ENCODE results near the gene UBE2D4. TPM values are rescaled to one million over a fixed set of nuclear protein-coding genes. Genes with fewer than 3 reads are reported as not detected.

UBE2D4 gene
- total RNA-seq, 1 donor from 2014 or later: 11.4 TPM

DNA sequence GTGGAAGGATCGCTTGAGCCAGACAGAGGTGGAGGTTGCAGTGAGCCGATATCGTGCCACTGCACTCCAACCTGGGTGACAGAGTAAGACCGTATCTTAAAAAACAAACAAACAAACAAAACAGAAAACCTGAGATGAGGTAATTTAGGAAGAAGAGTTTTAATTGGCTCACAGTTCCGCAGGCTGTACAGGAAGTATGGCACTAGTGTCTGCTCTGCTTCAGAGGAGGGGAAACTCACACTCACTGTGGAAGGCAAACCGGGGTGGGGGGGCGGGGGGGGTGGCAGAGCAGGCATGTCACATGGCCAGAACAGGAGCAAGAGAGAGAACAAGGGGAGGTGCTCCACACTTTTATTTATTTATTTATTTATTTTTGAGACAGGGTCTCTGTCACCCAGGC lies 5.1 kb downstream of the UBE2D4 start:
- Mint-ChIP-seq H3K36me3 (no peaks in the 10 kb centered on the region), H3K4me3 (no peak overlapping the region), H3K9me3 (no peaks in the 10 kb centered on the region), H3K27ac (no peak overlapping the region), H3K4me1 (ENCODE audit: unreplicated experiment) (no peaks in the 10 kb centered on the region), H3K27me3 (no peaks in the 10 kb centered on the region)
- TF ChIP-seq CTCF (conservative IDR thresholded peaks at IDR 0.05): no peak
- DNase-seq (ENCODE audit: extremely low spot score, unreplicated experiment): no peak

GRCh38 chr7:43933902-43934560 lies 7.8 kb downstream of the UBE2D4 start:
- no peaks in the 10 kb centered on the region for H3K9me3 Mint-ChIP-seq
- H3K4me3 Mint-ChIP-seq: no peak overlapping the region
- no peak overlapping the region for H3K27ac Mint-ChIP-seq
- no peaks in the 10 kb centered on the region for H3K36me3 Mint-ChIP-seq
- no peak for TF ChIP-seq CTCF (conservative IDR thresholded peaks at IDR 0.05)
- H3K27me3 Mint-ChIP-seq: no peaks in the 10 kb centered on the region
- H3K4me1 Mint-ChIP-seq (ENCODE audit: unreplicated experiment): no peaks in the 10 kb centered on the region
- DNase-seq (ENCODE audit: extremely low spot score, unreplicated experiment): no peak

GRCh38 chr7:43937444-43937843 lies 11.2 kb downstream of the UBE2D4 start:
- H3K4me3 Mint-ChIP-seq: no peak overlapping the region
- no peaks in the 10 kb centered on the region for H3K4me1 Mint-ChIP-seq (ENCODE audit: unreplicated experiment)
- no peak for TF ChIP-seq CTCF (conservative IDR thresholded peaks at IDR 0.05)
- no peak for DNase-seq (ENCODE audit: extremely low spot score, unreplicated experiment)
- no peak overlapping the region for H3K27ac Mint-ChIP-seq
- no peaks in the 10 kb centered on the region for H3K36me3 Mint-ChIP-seq
- H3K9me3 Mint-ChIP-seq: no peaks in the 10 kb centered on the region
- H3K27me3 Mint-ChIP-seq: no peaks in the 10 kb centered on the region

GRCh38 chr7:43938892-43939482 lies 12.8 kb downstream of the UBE2D4 start:
- Mint-ChIP-seq H3K9me3 (no peaks in the 10 kb centered on the region), H3K27ac (no peak overlapping the region), H3K36me3 (no peaks in the 10 kb centered on the region), H3K4me1 (ENCODE audit: unreplicated experiment) (no peaks in the 10 kb centered on the region), H3K4me3 (no peak overlapping the region), H3K27me3 (no peaks in the 10 kb centered on the region)
- TF ChIP-seq CTCF (conservative IDR thresholded peaks at IDR 0.05): no peak
- DNase-seq (ENCODE audit: extremely low spot score, unreplicated experiment): no peak

- H3K27me3 Mint-ChIP-seq: no peaks in the 10 kb centered on the region
- H3K9me3 Mint-ChIP-seq: no peaks in the 10 kb centered on the region
- no peak overlapping the region for H3K27ac Mint-ChIP-seq
- DNase-seq (ENCODE audit: extremely low spot score, unreplicated experiment): no peak
- H3K4me3 Mint-ChIP-seq: no peak overlapping the region
- peaks cover 4% of the 10 kb centered on the region for H3K36me3 Mint-ChIP-seq
- no peaks in the 10 kb centered on the region for H3K4me1 Mint-ChIP-seq (ENCODE audit: unreplicated experiment)
- TF ChIP-seq CTCF (conservative IDR thresholded peaks at IDR 0.05): no peak
Measured at GRCh38 chr7:43942250-43942649, 16.0 kb downstream of the UBE2D4 start.

All from type B pancreatic cell (in vitro differentiated cells).